ENCODE data around the gene PDHB. TPM values are rescaled to one million over a fixed set of nuclear protein-coding genes. Genes with fewer than 3 reads are reported as not detected.

Gene PDHB
- polyA plus RNA-seq, 1 donor from 2014 or later, result 85.8 TPM

Other genes with a start within 250 kb of the PDHB start
- gene DNASE1L3, start 222.9 kb downstream of the PDHB start, polyA plus RNA-seq, result 1.7 TPM
- gene ABHD6, start 196.0 kb downstream of the PDHB start, polyA plus RNA-seq, result 11.0 TPM
- 9.9 TPM for gene RPP14, start 127.6 kb downstream of the PDHB start, polyA plus RNA-seq
- 21.1 TPM for gene HTD2, start 127.3 kb downstream of the PDHB start, polyA plus RNA-seq
- gene PXK, start 100.9 kb downstream of the PDHB start, polyA plus RNA-seq, result 92.3 TPM
- gene KCTD6, start 58.3 kb upstream of the PDHB start, polyA plus RNA-seq, result 15.5 TPM
- not detected for gene ACOX2, start 103.4 kb upstream of the PDHB start, polyA plus RNA-seq
- gene FAM107A, start 143.6 kb upstream of the PDHB start, polyA plus RNA-seq, result not detected
- gene FAM3D, start 232.9 kb upstream of the PDHB start, polyA plus RNA-seq, result not detected